Stimulated activated CD8-positive, alpha-beta memory T cell treated with anti-CD3 and anti-CD28 coated beads, Interleukin-15, amount 100 ng/mL, for 1 hour (primary cell): ENCODE measurements around the gene SLAMF7.
"Not testable (repeated sequence)": the region's sequence is repeated elsewhere in the genome, so short reads cannot be mapped to it uniquely, and the experiment has no call there.

Experiments
- DNase-seq: peaks from one replicate; pipeline ENCODE4 v3.0.0-alpha.2; 2020; ENCODE audit warnings: low read depth

The SLAMF7 gene

DNA sequence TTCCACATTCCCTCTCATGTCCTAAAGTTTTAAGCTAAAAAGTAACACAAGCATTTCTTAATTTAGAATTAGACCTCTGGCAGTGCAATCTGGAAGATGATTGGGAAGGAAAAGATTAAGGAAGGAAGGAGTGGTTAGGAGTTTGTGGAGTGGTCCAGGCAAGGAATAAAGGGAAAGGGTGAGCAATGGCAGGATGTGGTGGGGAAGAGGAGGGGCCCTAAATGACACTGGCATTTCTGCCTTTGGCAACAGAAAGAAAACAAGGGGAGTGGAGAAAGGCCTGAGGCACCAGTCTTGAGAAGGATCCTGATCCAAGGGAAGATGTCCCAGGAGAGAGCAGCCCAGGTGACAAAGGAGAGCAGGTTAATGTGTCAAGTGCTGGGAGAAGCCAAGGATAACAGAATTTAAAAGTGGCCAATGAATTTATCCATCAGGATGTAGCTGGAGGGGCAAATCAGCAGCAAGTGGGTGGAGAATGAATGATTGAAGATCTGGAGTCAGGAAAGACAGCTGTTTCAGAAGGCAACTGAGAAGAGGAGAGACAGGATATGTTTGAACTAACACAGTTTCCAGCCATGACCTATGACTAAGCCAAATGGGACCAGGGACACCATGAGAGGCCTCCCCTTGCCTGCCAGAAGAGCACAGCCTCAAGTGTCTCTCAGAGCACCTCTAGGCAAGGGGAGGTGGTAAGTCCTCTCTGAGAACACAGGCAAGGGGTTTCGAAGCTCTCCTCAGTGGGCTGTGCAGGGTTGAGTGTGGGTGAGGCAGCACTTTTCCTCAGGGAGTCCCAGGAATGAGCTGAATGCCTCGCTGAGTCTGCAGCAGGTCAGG lies 36.1 kb downstream of the SLAMF7 start:
- DNase-seq: no peak

DNA sequence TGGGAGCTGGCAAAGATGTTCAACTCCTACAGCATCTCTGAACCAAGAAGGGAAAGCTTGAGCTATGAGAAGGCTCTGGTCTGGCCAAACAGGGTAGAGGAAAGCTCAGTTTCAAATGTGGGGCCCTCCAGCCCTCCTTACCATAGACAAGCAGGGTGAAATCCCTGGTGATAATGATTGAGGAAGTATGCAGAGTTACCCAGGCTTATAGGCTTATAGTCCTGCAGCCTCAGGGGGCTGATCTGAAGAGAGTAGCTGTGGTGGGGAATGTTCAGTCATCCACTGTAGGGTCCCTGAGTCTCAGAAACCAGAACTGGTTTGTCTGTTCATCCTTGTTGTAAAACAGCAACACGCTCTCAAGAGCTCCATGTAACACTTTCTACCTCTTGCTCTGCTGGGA lies 37.1 kb downstream of the SLAMF7 start:
- DNase-seq: no peak

DNA sequence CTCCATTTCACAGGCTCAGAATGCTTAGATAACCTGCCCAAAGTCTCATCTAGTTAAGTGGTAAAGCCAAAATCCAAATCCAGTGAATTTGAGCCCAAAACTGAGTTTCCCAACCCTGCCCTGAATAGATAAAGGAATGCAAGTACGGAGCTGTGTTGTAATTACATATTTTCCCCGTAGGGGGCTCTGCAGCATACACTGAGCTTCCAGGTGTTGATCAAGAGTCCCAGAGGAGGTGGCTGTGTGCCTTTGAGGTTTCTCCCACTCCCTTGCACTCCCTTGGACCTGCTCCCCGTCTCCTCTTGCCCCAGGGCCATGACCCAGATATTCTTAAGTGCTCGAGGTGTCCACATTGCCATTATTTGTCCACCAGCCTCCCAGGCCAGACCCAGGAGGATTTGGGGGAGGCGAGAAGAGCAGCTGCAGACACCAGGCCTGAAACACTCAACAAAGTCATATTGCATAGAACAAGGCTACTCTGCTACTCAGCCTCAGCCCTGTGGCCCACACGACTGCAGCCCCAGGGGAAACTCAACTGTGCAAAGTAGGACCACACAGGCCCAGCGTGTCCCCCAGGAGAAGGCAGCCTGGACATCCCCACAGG lies 38.5 kb downstream of the SLAMF7 start:
- DNase-seq: no peak

DNA sequence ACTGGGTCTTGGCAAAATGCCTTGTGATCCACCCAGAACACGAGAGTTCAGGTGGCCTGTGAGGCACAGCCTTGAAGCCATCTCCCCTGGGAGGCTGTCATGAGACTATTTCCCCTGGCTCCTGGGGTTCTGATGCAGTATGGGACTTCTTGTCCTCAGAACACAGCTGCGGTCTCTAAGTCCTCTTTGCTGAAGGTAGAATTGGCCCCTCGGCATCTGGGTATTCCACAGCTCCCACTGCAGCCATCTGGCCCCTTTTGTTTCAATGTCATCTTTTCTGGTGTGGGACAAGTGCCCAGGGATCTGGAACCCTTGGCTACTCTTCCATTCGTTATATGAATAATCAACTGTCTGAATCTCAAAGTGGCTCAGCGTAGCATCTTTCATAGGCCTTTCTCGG lies 39.9 kb downstream of the SLAMF7 start:
- no peak for DNase-seq

DNA sequence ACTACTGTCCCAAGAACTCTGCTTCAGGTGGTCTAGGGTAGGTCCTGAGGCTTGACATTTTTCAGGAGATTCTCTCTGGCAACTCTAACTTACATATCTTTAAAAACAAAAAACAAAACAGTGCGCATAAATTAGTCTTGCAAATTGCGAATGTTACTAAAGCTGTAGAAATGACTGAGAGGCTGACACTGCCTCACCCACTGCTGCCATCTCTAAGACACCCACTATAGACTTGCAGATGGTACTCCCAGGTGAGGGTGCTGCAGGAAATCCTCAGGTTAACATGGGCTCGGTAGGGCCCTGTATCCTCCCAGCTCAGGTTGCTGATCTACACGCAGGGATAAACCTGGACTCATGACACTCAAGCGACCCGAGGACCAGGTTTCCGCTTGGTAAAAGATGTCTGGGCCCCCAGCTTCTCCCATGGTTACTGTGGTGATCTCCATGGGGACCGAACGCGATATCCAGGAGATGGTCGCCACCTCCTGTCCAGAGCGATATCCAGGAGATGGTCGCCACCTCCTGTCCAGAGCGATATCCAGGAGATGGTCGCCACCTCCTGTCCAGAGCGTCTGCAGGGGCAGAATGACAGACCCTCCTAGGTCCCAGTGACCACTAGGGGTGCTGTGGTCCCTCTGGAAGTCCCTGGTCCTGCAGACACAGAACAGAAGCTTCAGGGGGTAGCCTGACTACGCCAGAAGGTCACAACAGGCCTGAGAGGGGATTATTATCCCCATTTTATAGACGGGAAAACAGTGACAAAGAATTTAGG lies 40.8 kb downstream of the SLAMF7 start:
- DNase-seq: no peak

DNA sequence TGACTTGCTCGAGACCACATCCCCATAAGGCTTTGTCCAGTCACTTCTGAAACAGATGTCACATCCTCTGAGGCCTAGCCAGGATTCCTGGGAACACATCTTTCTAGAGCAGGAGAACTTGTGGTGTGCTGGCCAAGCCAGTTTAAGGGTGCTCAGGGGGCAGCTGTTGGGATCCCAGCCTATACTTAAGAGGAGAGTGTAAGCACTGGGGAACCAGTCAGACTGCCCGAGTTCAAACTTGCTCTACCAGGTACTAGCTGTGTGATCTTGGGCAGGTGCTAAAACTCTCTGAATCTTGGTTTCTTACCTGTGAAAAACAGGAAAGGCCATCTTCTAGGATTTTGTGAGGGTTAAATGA lies 41.3 kb downstream of the SLAMF7 start:
- DNase-seq: no peak

DNA sequence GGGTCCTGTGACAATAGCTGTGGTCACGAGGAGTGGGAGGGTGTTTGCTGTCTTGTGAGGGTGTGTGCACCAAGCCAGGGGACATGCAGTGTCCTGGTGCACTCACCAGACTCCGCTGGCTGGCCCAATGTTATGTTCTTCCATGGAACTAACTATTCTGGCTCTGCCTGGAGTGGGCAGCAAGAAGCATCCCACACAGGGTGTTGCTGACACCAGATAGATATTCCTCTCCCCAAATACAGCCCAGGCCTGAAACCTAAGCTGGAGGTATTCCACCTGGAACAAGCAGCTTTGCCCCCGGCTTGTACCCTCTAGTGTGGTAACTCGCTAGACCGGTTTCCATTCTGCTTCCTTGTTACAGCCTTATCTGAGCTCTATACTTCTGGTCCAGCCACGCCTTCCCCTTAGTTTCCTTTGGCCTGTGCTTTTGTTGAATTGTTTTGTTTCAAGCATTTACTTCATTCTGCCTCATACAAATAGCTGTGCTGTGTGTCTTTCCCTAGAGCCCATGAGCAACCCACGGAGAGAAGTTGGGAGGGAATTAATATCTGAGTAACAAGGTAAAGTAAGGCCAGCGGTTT lies 42.2 kb downstream of the SLAMF7 start:
- DNase-seq: no peak

DNA sequence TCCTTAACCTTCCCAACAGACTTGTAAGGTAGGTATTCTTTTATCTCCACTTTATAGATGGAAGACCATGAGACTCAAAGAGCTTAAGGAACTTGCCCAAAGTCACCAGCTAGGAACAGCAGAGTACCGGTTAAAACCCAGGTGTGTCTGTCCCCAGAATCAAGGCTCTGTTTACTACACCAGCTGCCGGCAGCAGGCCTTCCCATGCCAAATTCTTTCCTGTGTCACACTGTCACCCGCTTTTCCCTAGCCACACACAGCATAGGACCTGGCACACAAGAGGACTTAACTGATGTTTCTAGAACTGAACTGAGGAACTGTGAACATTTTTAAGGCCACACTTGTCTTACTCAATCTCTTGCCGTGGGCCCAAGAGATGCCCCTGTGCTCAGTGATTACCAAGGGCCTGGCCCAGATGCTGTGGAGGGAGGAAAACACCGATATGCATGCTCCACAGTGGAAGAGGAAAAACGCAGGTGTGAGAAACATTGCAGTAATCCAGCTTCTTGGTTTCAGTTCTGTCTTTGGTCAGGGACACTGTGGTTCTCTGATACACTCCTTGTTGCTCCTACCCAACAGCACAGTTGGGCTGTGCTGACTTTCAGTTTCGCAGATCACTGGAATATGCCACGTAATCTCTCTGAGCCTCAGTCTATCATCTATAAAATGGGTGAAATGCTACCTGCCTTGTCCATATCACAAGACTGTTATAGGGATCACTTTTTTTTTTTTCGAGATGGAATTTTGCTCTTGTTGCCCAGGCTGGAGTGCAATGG lies 43.1 kb downstream of the SLAMF7 start:
- DNase-seq: no peak

DNA sequence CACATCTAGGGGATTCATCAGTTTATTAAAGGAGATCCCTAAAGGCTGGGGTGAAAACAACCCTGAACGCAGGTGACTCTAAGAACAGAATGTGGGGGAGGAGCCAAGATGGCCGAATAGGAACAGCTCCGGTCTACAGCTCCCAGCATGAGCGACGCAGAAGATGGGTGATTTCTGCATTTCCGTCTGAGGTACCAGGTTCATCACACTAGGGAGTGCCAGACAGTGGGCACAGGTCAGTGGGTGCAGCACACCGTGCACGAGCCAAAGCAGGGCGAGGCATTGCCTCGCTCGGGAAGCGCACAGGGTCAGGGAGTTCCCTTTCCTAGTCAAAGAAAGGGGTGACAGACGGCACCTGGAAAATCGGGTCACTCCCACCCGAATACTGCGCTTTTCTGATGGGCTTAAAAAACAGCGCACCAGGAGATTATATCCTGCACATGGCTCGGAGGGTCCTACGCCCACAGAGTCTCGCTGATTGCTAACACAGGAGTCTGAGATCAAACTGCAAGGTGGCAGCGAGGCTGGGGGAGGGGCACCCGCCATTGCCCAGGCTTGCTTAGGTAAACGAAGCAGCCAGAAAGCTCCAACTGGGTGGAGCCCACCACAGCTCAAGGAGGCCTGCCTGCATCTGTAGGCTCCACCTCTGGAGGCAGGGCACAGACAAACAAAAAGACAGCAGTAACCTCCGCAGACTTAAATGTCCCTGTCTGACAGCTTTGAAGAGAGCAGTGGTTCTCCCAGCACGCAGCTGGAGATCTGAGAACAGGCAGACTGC lies 44.1 kb downstream of the SLAMF7 start:
- DNase-seq: not testable (repeated sequence)

DNA sequence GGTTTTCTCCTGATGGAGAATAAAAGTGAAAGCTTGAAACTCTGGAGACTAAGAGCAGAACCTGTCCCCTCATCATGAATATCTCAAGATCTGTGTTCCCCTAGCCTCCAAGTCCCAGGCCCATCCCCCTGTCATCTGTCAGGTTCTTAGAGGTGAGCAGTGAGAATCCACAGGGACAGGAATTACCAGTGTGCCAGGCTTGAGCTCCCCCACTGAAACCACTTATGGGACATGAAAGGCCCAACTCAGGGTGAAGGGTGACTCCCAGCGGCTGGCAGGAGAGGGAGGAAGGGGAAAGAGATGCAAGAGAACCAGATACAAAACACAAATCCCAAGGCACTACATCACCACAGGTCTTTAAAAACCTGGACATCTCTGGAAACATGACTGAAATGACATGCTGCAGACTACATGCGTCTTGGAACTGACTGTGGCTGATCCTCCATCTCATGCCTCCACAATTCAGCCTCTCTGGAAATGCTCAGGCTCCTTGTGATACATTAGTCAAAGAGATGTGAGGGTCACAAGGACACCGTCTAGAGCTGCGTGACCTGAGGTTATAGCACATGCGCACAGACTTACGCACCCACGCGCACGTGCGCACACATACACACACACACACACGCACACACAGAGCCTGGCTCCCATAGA lies 50.1 kb downstream of the SLAMF7 start:
- no peak for DNase-seq

DNA sequence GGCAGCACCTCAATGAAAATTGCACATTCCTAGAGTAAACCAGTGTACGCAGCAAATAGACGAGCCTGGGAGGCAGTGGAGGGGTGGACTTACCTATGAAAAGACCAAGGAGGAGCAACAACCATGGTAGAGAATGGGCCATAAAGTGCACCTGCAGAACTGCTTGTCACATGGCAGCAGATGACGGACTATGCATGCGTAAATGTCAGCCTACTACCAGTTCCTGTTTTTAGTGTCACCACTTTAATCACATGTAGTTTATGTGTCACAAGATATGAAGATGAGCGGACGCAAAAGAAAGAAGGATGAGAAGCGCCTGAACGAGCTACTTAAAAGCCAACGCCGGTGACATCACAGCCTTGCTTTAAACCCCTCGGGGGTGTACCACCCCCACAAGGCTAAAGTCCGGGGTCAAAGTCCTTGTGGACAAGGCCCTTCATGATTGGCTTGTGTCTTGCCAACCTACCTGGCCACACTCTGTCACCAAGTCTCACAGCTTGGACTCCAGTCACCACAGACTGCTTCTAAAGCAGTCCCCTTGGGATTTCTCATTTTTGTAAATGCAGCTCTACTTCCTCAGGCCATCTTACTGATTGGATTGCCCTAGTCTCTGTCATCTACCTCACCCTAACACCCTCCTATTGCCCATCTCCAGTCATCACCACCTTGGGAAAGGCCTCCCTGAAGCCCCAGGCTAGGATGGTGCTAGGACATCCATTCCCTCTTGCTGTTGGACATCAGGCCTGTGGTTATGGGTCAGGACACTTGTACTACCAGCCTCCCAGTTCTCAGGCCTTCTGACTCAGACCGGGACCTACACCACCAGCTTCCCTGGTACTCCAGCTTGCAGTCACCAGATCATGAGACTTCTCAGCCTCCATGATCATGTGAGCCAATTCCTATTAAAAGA lies 50.9 kb downstream of the SLAMF7 start:
- DNase-seq: no peak

DNA sequence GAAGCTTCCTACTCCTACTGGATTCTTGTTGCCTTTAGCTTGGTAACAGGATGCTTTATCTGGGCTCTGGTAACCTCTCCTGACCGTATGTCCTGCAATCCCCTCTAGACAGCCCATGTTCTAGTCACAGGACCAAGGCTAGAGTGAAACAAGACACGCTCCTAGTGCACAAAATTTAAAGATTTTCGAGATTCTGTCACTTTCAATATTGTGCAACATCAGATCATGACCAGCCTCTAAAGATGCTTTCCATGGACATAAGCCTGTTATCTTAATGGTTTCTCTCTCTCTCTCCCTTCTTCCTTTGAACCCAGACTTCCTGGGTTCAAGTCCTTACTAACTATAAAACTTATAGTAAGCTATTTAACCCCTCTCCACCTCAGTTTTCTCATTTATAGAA lies 55.3 kb downstream of the SLAMF7 start:
- no peak for DNase-seq

DNA sequence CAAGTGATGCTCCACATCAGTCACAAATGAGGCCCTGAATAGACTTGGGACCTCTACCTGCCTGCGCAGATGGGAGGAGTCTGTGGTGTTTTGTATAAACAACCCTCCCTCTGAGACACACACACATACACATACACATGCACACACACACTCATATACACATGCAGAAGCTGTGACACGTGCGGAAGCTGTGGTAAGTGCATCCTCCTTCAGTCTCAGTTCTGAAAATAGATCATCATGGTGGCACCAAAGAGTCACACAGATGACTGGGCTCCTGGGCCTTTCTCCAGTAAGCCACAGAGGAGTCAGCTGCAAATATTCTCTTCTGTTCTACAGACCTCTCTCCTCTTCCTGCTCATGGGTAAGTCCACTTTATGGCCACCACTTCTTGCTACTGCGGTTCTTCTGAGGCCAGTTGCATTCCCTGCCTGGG lies 56.9 kb downstream of the SLAMF7 start, which contains the start of gene LY9:
TSS of gene LY9 (plus strand) at position 224 of the 433 bp plus-strand sequence. CDS start at position 238, 14 bp downstream.
- peak; percentile 52 for DNase-seq

DNA sequence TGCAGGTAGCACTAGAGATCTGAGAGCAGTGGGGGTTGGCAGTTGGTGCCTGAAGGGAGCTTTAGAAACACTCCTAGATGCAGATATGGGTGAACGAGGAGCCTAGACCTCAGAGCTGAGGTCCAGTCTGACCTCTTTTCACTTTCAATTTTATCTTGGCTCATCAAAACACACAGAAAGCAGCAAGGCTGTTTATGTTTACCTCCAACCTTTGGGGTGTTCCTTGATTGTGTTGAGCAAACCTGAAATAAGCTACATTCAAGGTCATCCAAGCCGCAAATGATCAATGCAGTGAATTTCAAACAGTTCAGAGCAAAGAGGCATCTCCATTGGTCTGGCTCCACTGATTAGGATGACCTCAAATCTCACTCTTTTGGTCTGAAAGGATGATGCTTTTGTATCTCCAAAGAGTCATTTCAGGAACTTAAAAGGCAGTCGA lies 58.2 kb downstream of the SLAMF7 start:
- DNase-seq: no peak

DNA sequence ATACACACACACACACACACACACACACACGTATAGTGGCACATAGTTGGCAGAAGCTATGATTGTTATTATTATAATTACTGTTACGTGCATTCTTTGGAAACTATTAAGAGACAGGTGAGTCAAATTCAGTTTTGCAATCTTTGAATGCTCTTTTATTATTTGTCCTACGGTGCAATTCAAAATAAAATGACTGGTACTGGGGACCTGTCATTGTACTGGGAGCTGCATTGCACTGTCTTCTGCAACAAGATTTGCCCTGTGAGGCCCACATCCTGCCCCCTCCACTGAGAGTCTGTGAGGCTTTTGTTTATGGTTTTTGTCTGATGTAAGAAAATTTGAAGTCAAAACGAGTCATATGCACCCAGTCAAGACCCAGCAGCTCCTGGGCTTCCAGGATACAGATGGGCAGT lies 58.8 kb downstream of the SLAMF7 start:
- DNase-seq: peak; percentile 30

DNA sequence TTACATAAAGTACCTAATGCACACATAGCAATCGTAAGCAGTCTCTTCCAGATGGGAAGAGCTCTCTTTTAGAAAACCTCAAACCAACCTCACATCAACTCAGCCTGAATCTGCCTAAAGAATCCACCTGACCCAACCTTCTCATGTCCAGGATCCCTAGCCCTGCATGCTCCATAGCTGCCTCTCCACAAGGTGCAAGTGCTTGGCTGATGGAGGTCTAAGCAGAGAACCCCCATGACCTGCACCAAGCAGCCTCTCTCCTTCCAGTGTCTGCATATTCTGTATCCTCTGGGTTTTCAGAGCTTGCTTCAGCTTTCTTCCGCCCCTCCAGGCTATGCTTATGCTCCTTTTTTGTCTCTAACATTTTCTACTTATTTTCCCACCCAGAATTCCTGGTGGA lies 59.4 kb downstream of the SLAMF7 start:
- DNase-seq: no peak

DNA sequence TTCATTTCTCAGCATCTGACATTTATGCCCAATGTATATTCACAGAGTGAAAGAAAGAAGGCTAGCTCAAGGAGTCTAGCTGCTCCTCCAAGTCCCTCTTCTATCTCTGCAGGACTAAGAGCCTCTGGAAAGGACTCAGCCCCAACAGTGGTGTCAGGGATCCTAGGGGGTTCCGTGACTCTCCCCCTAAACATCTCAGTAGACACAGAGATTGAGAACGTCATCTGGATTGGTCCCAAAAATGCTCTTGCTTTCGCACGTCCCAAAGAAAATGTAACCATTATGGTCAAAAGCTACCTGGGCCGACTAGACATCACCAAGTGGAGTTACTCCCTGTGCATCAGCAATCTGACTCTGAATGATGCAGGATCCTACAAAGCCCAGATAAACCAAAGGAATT lies 60.6 kb downstream of the SLAMF7 start:
- no peak for DNase-seq

DNA sequence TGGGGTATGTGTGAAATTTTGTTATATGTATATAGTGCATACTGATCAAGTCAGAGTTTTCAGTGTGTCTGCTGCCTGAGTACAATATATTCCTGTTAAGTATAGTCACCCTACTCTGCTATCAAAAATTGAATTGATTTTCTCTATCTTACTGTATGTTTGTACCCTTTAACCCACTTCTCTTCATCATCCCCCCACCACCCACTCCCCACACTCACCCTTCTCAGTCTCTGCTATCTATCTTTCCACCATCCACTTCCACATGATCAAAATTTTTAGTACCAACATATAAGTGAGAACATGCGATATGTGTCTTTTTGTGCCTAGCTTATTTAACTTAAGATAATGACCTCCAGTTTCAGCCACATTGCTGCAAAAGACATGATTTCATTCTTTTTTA lies 61.1 kb downstream of the SLAMF7 start:
- DNase-seq: no peak
